ENCODE results near the gene BMP4. TPM values are rescaled to one million over a fixed set of nuclear protein-coding genes. Genes with fewer than 3 reads are reported as not detected.

BMP4 gene
- total and polyA plus RNA-seq, 5 donors from 2014 or later = 0.29 TPM; not detected in 4

- Mint-ChIP-seq H3K9me3 (peaks cover 0 to 3% (median 0%) of the 10 kb centered on the region in 7 donors), H3K27ac (no peak overlapping the region), H3K4me3 (no peak overlapping the region), H3K36me3 (no peaks in the 10 kb centered on the region), H3K4me1 (peaks cover 0 to 2% (median 0%) of the 10 kb centered on the region in 4 donors), H3K27me3 (peaks cover 4% of the 10 kb centered on the region)
- no peak for DNase-seq
- ATAC-seq (ENCODE audit: low read depth in 2 of 2) = no peak
- no peaks in the 10 kb centered on the region for H3K27me3 ChIP-seq (ENCODE audit: control insufficient read depth, insufficient read depth, low read length)
- H3K4me1 ChIP-seq (ENCODE audit: control insufficient read depth, insufficient read depth, low read length, poor library complexity, severe bottlenecking) = no peaks in the 10 kb centered on the region
- H3K4me3 ChIP-seq (ENCODE audit: low read depth, low read length) = no peak overlapping the region
- no peak overlapping the region for H3K27ac ChIP-seq (ENCODE audit: insufficient read depth, low read length, poor library complexity, severe bottlenecking)
- no peaks in the 10 kb centered on the region for H3K9me3 ChIP-seq (ENCODE audit: control insufficient read depth in 2 of 2, low read length in 2 of 2)
- H3K36me3 ChIP-seq (ENCODE audit: control insufficient read depth, insufficient read depth, low read length) = no peaks in the 10 kb centered on the region
These were observed 35.6 kb downstream of the BMP4 start for GRCh38 chr14:53921027-53921426.

DNA sequence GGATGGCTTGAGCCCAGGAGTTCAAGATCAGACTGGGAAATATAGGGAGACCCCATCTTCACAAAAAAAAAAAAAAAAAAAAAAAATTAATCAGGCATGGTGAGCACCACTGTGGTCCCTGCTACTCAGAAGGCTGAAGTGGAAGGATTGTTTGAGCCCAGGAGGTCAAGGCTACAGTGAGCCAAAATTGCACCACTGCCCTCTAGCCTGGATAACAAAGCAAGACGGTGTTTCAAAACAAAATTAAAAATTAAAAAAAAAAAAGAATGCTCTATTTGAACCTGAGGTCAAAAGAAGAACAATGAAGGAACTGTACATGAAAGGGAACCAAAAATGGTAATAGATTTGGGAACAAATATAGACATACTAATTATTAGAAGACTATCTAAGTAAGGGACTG is 40.4 kb downstream of the BMP4 start:
- no peaks in the 10 kb centered on the region for H3K4me1 Mint-ChIP-seq

GRCh38 chr14:53915364-53916014 is 41.1 kb downstream of the BMP4 start:
- Histone ChIP-seq H3K36me3 (ENCODE audit: control insufficient read depth, insufficient read depth, low read length) (no peaks in the 10 kb centered on the region), H3K4me3 (ENCODE audit: low read depth, low read length) (no peak overlapping the region), H3K4me1 (ENCODE audit: control insufficient read depth, insufficient read depth, low read length, poor library complexity, severe bottlenecking) (no peaks in the 10 kb centered on the region), H3K9me3 (ENCODE audit: control insufficient read depth in 2 of 2, low read length in 2 of 2) (no peaks in the 10 kb centered on the region), H3K27ac (ENCODE audit: insufficient read depth, low read length, poor library complexity, severe bottlenecking) (no peak overlapping the region), H3K27me3 (ENCODE audit: control insufficient read depth, insufficient read depth, low read length) (no peaks in the 10 kb centered on the region)
- Mint-ChIP-seq H3K27me3 (no peaks in the 10 kb centered on the region), H3K4me1 (no peaks in the 10 kb centered on the region), H3K4me3 (no peak overlapping the region), H3K27ac (no peak overlapping the region), H3K9me3 (peaks cover 0 to 7% (median 3%) of the 10 kb centered on the region in 7 donors), H3K36me3 (no peaks in the 10 kb centered on the region)
- ATAC-seq (ENCODE audit: low read depth in 2 of 2) (no peak), DNase-seq (no peak)

More for the DNA sequence above, 40.4 kb downstream of the BMP4 start:
- DNase-seq (no peak), ATAC-seq (ENCODE audit: low read depth in 2 of 2) (no peak)
- H3K4me3 Mint-ChIP-seq = no peak overlapping the region
- no peak overlapping the region for H3K27ac Mint-ChIP-seq
- Histone ChIP-seq H3K27ac (ENCODE audit: insufficient read depth, low read length, poor library complexity, severe bottlenecking) (no peak overlapping the region), H3K9me3 (ENCODE audit: control insufficient read depth in 2 of 2, low read length in 2 of 2) (no peaks in the 10 kb centered on the region), H3K27me3 (ENCODE audit: control insufficient read depth, insufficient read depth, low read length) (no peaks in the 10 kb centered on the region), H3K4me1 (ENCODE audit: control insufficient read depth, insufficient read depth, low read length, poor library complexity, severe bottlenecking) (no peaks in the 10 kb centered on the region), H3K36me3 (ENCODE audit: control insufficient read depth, insufficient read depth, low read length) (no peaks in the 10 kb centered on the region), H3K4me3 (ENCODE audit: low read depth, low read length) (no peak overlapping the region)
- no peaks in the 10 kb centered on the region for H3K27me3 Mint-ChIP-seq
- no peaks in the 10 kb centered on the region for H3K36me3 Mint-ChIP-seq
- peaks cover 0 to 7% (median 3%) of the 10 kb centered on the region in 7 donors for H3K9me3 Mint-ChIP-seq

- Mint-ChIP-seq H3K27ac (no peak overlapping the region), H3K9me3 (peaks cover 0 to 11% (median 5%) of the 10 kb centered on the region in 7 donors), H3K36me3 (no peaks in the 10 kb centered on the region), H3K4me3 (no peak overlapping the region), H3K27me3 (peaks cover 5% of the 10 kb centered on the region), H3K4me1 (no peaks in the 10 kb centered on the region)
- Histone ChIP-seq H3K4me3 (ENCODE audit: low read depth, low read length) (no peak overlapping the region), H3K27me3 (ENCODE audit: control insufficient read depth, insufficient read depth, low read length) (no peaks in the 10 kb centered on the region), H3K27ac (ENCODE audit: insufficient read depth, low read length, poor library complexity, severe bottlenecking) (no peak overlapping the region), H3K4me1 (ENCODE audit: control insufficient read depth, insufficient read depth, low read length, poor library complexity, severe bottlenecking) (no peaks in the 10 kb centered on the region), H3K9me3 (ENCODE audit: control insufficient read depth in 2 of 2, low read length in 2 of 2) (no peaks in the 10 kb centered on the region), H3K36me3 (ENCODE audit: control insufficient read depth, insufficient read depth, low read length) (no peaks in the 10 kb centered on the region)
- no peak for DNase-seq
- ATAC-seq (ENCODE audit: low read depth in 2 of 2) = no peak
These were observed 44.6 kb downstream of the BMP4 start for GRCh38 chr14:53912021-53912420.

GRCh38 chr14:53908416-53908815 is 48.2 kb downstream of the BMP4 start:
- Mint-ChIP-seq H3K4me1 (no peaks in the 10 kb centered on the region), H3K4me3 (no peak overlapping the region), H3K9me3 (peaks cover 3 to 16% (median 5%) of the 10 kb centered on the region in 7 donors), H3K27ac (no peak overlapping the region), H3K27me3 (peaks cover 5% of the 10 kb centered on the region), H3K36me3 (no peaks in the 10 kb centered on the region)
- Histone ChIP-seq H3K9me3 (ENCODE audit: control insufficient read depth in 2 of 2, low read length in 2 of 2) (no peaks in the 10 kb centered on the region), H3K36me3 (ENCODE audit: control insufficient read depth, insufficient read depth, low read length) (no peaks in the 10 kb centered on the region), H3K27me3 (ENCODE audit: control insufficient read depth, insufficient read depth, low read length) (no peaks in the 10 kb centered on the region), H3K4me3 (ENCODE audit: low read depth, low read length) (no peak overlapping the region), H3K27ac (ENCODE audit: insufficient read depth, low read length, poor library complexity, severe bottlenecking) (no peak overlapping the region), H3K4me1 (ENCODE audit: control insufficient read depth, insufficient read depth, low read length, poor library complexity, severe bottlenecking) (no peaks in the 10 kb centered on the region)
- no peak for DNase-seq
- ATAC-seq (ENCODE audit: low read depth in 2 of 2) = no peak

DNA sequence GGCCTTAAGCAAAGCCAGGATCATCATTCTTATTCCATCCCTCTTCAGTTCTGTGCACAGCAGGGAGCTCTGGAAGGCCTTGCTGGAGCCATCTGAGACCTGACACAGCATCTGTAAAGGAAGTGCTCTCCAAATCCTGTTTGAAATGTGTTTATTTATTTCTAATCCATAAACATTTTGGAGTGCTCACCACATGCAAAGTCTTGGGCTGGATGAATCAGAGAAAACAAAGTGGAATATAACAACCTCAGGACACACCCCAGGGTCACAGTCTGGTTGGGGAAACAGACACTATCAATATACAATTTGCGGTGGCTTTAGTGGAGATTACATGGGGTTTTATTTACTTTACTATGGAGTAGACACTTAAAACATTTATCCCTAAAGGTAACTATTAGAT is 54.3 kb downstream of the BMP4 start:
- Mint-ChIP-seq H3K9me3 (peaks cover 1 to 14% (median 6%) of the 10 kb centered on the region in 7 donors), H3K4me1 (no peaks in the 10 kb centered on the region), H3K27ac (no peak overlapping the region), H3K36me3 (no peaks in the 10 kb centered on the region), H3K4me3 (no peak overlapping the region), H3K27me3 (peaks cover 7% of the 10 kb centered on the region)
- Histone ChIP-seq H3K27ac (ENCODE audit: insufficient read depth, low read length, poor library complexity, severe bottlenecking) (no peak overlapping the region), H3K9me3 (ENCODE audit: control insufficient read depth in 2 of 2, low read length in 2 of 2) (no peaks in the 10 kb centered on the region), H3K4me1 (ENCODE audit: control insufficient read depth, insufficient read depth, low read length, poor library complexity, severe bottlenecking) (no peaks in the 10 kb centered on the region), H3K27me3 (ENCODE audit: control insufficient read depth, insufficient read depth, low read length) (no peaks in the 10 kb centered on the region), H3K4me3 (ENCODE audit: low read depth, low read length) (no peak overlapping the region), H3K36me3 (ENCODE audit: control insufficient read depth, insufficient read depth, low read length) (no peaks in the 10 kb centered on the region)
- no peak for ATAC-seq (ENCODE audit: low read depth in 2 of 2)
- DNase-seq = no peak

- Histone ChIP-seq H3K9me3 (ENCODE audit: control insufficient read depth in 2 of 2, low read length in 2 of 2) (no peaks in the 10 kb centered on the region), H3K27me3 (ENCODE audit: control insufficient read depth, insufficient read depth, low read length) (no peaks in the 10 kb centered on the region), H3K36me3 (ENCODE audit: control insufficient read depth, insufficient read depth, low read length) (no peaks in the 10 kb centered on the region), H3K27ac (ENCODE audit: insufficient read depth, low read length, poor library complexity, severe bottlenecking) (no peak overlapping the region), H3K4me3 (ENCODE audit: low read depth, low read length) (no peak overlapping the region), H3K4me1 (ENCODE audit: control insufficient read depth, insufficient read depth, low read length, poor library complexity, severe bottlenecking) (no peaks in the 10 kb centered on the region)
- Mint-ChIP-seq H3K27ac (no peak overlapping the region), H3K4me3 (no peak overlapping the region), H3K9me3 (peaks cover 0 to 8% (median 6%) of the 10 kb centered on the region in 7 donors), H3K4me1 (no peaks in the 10 kb centered on the region), H3K27me3 (peaks cover 7% of the 10 kb centered on the region), H3K36me3 (no peaks in the 10 kb centered on the region)
- DNase-seq (no peak), ATAC-seq (ENCODE audit: low read depth in 2 of 2) (no peak)
These were observed 56.1 kb downstream of the BMP4 start for GRCh38 chr14:53900499-53900898.

All from CD4-positive, CD25-positive, alpha-beta regulatory T cell (primary cell).